Activated T-cell treated with anti-CD3 and anti-CD28 coated beads for 1 hour (primary cell): ENCODE measurements around the gene GOLGA3.
"Not testable (repeated sequence)": the region's sequence is repeated elsewhere in the genome, so short reads cannot be mapped to it uniquely, and the experiment has no call there.

Experiments
- DNase-seq: peaks from one replicate; pipeline ENCODE4 v3.0.0-alpha.2; 2020; ENCODE audit warnings: low read depth

The GOLGA3 gene

DNA sequence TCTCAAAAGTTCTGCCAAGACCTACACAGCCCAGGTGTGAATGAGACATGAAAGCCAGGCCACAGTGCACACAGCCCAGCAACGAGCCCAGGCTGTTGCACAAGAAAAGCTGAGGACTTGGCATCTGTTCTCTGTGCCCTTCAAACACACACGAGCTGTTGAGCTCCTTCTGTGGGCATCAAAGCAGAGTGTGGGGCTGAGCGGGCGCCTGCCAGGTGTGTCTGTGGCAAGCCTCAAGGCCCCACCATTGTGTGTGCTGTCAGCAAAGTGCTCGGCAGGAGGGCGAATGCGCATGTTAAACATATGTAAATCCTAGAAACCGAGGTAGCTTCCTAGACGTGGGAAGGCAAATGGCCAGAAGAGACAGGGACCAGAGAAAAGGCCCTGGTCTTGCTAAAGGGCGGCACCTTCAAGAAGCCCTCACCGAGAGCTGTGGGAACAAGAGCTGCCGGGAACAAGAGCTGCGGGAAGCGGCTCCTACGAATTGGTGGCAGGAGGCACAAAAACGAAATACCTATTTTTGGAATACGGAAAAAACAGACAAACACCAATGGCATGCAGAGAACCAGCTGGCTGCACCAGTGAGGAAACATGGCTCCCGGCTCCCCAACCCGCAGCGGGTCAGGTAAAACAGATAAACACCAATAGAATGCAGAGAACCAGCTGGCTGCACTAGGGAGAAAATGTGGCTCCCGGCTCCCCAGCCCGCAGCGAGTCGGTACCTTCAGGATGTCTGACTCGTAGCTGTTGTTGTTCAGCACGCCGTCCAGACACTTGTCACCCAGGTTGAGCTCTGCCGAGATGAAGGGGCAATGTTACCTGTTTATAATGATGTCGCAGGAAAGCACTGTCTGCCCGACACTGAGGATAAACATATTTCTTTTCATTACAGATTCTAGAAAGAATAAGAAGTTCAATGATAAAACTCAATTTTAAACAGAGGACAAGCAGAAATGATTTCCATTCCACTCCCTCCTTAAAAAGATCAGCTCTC lies 19.0 kb upstream of the GOLGA3 start:
- no peak for DNase-seq

DNA sequence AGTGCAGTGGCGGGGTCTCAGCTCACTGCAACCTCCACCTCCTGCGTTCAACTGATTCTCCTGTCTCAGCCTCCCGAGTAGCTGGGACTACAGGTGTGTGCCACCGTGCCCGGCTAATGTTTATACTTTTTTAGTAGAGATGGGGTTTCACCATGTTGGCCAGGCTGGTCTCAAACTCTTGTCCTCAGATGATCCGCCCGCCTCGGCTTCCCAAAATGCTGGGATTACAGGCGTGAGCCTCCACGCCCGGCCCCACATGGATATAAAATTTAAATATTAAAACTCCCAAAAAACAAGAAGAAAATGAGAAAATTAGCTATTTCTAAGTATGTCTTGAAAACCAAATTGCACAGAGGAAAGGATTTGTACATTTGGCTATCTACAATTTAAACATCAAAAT lies 16.0 kb upstream of the GOLGA3 start:
- not testable (repeated sequence) for DNase-seq

DNA sequence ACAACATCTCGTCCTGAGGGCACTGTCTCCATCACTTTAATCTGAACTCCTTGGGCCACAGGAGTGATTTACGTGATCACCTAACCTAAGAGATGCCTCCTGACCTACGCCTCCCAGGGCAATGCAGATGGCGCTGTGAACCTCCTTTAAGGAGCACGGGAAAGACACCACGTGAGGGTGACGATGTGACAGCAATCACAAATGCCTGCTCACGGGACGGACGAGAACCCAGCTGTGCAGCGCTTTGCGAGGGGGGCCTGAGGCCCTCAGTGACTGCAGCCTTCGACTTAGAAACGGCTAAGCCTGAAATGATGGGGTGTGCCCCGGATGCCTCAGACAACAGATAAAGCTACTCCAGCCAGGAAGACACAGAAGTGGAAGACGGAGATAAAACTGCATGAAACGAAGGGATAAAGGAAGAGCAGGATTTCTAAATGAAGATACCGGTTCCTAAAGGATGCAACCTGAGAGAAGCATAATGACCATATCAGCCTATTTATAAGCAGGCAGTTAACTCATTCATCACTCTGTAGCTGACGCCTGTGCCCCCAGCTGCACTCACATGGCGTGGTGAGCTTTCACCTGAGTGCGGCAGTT lies 13.9 kb upstream of the GOLGA3 start:
- no peak for DNase-seq

DNA sequence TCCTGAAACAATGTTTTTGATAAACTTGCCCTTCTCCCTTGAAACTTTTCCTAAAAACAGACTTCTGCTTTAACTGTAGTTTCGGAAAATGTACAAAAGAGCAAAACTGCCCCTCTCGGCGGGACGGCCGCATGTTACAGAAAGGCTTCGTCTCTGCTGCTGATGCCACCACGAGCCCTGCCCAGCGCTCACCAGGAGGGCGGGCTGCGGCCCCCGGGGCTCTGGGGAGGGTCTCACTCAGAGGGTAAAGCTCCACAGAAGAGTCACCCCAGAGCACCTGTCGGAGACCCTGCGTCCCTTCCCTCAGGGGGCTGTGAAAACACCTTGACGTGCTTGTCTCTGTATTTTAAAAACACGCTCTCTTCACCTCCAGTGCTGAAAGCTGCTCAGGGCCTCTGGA lies 12.5 kb upstream of the GOLGA3 start:
- DNase-seq, result no peak

DNA sequence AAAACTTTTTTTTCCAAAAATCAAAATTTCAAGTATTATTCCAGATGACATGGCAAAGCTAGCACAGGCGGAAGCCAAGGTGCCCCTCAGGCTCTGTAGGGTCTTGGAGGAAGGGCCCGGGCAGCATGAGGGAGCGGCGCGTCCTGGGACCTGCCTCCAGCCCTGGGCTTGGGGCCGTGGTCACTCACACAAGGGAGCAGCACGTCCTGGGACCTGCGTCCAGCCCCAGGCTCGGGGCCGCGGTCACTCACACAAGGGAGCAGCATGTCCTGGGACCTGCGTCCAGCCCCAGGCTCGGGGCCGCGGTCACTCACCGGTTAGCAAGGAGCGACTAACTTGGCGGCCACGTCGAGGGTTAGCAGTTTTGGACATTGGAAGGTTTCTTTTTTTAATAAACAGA lies 11.9 kb upstream of the GOLGA3 start:
- DNase-seq, result no peak

DNA sequence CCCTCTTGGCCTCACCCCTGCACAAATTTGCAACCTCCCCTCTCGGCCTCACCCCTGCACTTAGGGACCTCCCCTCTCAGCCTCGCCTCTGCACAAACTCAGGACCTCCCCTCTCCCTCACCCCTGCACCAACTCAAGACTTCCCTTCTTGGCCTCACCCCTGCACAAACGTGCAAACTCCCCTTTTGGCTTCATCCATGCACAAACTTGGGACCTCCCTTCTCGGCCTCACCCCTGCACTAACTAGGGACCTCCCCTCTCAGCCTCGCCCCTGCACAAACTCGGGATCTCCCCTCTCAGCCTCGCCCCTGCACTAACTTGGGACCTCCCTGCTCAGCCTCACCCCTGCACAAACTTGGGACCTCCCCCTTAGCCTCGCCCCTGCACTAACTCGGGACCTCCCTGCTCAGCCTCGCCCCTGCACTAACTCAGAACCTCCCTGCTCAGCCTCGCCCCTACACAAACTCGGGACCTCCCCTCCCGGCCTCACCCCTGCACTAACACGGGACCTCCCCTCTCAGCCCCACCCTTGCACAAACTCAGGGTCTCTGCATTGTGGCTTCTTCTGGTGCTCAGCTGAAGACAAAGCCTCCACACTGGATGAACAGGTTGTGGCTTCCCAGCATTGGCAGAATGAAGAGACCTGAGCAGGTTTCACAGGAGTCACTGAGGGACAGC lies 11.0 kb upstream of the GOLGA3 start:
- no peak for DNase-seq

DNA sequence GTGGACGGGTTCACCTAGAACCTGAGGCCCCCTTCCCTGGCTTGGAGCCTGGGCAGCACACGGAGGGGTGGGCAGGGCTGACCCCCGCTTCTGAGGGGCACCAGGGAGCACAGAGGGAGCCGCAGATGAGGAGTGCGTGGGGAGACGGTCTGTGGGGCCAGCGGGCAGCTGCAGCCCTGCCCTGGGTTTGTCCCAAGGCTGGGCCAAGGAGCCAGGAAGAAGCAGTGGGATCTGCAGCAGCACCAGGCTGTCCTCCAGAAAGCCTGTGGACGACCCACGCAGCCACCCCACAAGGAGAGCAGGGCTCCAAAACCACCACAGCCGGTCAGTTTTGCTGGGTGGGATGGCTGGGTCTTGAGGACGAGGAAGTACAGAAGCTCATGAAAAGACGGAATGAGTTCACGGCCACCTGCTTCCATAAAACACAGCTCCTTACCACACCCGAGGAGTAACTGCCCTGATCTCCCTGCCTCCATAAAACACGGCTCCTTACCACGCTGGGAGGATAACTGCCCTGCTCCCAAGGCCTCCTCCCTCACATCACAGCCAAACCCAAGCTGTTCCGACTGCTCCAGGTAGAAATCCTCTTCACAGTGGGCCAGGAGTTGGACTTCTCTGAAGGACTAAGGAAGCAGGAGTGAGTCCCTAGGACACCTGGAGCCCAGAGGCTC lies 9.9 kb upstream of the GOLGA3 start:
- DNase-seq, result no peak

DNA sequence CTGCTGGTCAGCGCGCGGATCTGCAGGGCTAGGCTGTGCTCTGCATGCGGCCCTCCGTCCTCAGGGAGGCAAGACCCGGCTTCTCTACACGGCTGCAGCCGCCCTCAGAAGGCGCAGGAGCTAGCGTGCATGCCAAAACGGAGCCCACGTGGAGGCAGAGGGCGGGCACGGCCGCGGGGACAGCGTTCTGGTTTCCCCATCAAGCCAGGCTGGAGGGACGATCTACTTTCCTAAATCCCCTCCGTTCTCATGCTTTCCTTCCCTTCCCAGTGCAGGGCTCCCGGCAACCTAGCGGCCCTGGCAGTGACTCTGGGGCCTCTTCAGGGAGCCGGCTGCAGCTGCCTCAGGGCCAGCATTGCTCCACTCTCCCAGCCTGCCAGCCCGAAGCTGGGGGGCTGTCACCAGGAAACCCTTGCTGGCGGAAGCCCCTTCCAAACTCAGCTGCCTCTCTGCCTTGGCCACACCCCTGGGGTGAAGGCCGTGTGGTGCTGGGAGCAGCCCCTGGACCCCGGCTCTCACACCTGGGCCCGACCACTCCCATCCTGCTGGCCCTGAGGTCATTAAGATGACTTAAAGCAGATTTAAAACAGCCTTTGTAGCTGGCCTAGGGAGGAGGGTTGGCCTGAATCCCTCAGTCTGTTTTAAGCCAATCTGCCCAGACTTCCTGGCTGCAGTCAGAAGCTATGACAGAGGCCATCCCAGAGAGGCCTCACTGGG lies 9.2 kb upstream of the GOLGA3 start:
- no peak for DNase-seq

DNA sequence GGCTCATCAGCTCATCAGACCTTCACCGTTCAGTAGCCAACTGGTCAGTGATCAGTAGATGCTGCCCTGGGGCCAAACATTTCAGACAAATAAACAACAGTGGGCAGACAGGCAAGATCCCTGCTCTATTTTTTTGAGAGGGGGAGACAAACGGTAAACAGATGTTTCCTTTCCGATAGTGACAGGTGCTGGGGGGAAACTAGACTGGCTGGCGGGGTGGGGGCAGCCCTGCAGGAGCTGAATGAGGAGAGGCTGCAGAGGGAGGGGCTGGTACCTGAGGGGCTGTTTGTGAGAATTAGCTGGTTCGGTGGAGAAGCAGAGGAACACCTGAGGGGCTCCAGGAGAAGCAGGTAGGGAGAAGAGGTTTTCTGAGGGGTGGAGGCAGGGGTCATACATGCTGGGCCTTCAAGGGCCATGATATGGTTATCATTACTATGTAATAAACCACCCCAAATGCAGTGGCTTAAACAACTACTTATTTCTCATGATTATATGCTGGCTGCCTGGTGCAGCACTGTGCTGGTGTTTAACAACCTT lies 8.2 kb upstream of the GOLGA3 start:
- no peak for DNase-seq

DNA sequence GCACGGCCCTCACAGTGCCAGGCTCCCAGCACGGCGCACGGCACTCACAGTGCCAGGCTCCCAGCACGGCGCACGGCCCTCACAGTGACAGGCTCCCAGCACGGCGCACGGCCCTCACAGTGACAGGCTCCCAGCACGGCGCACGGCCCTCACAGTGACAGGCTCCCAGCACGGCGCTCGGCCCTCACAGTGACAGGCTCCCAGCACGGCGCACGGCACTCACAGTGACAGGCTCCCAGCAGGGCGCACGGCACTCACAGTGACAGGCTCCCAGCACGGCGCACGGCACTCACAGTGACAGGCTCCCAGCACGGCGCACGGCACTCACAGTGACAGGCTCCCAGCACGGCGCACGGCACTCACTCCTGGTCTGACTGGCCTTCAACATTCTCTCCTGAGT lies 7.6 kb upstream of the GOLGA3 start:
- DNase-seq, result not testable (repeated sequence)

DNA sequence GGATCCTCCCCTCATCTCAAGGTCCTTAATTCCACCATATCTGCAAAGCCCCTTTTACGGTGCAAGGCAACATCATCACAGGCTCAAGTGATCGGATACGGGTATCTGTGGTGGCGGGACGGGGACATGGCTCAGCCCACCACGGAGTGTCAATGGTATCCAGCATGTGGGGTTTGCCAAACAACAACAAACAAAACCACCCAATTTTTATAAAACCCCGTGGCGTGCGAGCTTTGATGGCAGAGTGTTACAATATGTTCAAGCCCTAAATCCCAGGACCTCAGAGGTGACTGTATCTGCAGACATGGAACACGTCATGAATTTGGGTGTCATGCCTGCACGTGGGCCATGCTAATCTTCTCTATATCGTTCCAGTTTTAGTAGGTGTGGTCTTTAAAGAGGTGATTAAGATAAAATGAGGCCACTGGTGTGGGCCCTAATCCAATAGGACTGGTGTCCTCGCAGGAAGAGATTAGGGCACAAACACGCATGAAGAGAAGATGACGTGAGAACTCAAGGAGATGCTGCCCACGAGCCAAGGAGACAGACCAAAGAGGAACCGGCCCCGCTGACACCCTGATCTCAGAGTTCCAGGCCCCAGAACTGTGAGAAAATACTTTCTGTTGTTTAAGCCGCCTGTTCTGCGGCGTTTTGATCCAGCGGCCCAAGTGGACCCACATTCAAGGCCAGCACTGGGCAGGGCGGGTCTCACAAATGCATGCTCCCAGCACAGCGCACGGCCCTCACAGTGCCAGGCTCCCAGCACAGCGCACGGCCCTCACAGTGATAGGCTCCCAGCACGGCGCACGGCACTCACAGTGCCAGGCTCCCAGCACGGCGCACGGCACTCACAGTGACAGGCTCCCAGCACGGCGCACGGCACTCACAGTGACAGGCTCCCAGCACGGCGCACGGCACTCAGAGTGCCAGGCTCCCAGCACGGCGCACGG lies 6.7 kb upstream of the GOLGA3 start:
- no peak for DNase-seq

DNA sequence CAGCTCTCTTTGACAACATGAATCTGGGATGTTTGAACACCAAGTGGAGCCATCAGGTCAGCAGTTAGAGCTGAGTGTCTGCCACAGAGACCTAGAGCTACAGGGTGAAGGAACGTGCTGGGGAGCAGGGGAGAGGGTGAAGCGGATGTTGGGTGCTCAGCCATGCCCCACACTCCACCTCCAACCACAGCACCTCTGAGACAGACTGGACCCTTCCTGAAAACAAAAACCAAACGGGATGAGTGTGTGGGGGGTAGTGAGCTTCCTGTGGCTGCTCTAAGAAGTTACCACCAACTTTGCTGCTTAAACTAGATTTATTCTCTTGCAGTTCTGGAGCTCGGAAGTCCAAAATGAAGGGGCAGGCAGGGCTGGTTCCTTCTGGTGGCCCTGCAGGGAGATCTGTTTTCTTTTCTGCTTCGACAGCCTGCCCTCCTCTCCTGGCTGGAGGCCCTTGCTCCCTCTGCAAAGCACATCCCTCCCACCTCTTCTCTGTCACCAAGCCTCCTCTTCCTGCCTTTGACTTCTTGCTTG lies 5.6 kb upstream of the GOLGA3 start:
- DNase-seq, result no peak

DNA sequence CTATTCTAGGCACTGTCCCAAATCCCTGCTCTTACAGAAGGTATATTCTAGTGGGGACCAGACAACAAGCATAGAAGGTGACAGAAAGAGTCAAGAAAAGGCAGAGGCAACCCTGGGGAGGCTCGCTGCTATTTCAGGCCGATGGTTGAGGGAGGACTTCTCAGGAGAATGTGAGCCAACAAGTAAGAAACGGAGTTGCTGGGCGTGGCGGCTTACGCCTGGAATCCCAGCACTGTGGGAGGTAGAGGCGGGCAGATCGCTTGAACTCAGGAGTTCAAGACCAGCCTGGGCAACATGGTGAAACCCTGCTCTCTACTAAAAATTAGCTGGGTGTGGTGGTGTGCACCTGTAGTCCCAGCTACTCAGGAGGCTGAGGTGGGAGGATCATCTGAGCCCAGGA lies 4.7 kb upstream of the GOLGA3 start:
- DNase-seq, result no peak

DNA sequence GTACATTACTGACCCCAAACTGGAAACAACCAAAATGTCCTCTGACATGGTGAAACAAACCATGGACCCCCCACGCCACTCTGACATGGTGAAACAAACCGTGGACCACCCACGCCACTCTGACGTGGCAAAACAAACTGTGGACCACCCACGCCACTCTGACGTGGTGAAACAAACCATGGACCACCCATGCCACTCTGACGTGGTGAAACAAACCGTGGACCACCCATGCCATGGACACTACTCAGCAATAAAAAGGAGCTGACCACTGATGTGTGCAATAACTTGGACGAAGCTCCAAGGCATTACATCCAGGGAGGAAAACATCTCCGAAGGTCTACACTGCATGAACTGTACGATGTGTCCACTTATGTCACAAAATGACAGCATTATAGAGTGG lies 3.1 kb upstream of the GOLGA3 start:
- no peak for DNase-seq

DNA sequence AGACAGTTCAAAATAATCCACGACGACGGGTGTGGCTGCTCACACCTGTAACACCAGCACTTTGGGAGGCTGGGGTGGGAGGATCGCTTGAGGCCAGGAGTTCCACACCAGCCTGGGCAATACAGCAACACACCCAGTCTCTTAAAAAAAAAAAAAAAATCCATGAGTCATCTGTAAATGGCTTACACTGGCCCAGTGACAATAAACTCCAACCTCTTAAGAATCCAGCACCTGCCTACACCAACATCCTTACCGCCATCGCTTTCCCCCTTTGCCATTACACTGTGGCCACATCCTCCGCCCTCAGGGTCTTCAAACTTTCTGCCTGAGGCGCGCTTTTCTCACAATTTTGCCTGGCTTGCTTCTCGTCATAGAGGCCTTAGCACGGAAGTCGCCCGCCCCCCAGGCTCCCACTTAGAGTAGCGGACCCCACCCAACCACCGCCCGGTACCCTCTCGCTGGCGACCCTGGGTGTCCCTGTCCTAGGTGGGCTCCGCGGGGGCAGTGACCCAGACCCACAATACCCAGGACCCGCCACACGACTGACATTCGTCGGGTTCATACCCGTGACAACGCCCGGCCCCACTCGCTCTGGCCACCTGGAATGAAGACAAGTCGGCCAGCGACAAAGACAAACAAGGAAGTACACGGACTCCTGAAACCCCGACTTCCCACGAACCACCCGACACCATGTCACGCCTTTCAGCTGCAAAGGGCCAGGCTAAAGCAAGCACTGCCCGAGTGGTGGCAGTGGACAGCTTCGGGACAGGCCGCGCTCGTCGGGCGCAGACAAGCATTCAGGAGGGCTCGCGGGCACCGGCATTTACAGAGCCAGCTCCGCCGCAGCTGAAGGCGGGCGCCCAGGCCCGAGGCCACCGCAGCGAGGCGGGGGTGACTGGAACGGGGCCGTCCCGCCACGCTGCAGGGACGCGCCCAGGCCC lies 636 bp downstream of the GOLGA3 start:
- DNase-seq, result no peak

DNA sequence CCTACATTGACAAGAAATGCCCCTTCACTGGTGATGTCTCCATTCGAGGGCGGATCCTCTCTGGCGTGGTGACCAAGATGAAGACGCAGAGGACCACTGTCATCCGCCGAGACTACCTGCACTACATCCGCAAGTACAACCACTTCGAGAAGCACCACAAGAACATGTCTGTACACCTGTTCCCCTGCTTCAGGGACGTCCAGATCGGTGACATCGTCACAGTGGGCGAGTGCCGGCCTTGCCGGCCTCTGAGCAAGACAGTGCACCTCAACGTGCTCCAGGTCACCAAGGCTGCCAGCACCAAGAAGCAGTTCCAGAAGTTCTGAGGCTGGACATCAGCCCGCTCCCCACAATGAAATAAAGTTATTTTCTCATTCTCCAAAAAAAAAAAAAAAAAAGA lies 2.8 kb downstream of the GOLGA3 start:
- no peak for DNase-seq

DNA sequence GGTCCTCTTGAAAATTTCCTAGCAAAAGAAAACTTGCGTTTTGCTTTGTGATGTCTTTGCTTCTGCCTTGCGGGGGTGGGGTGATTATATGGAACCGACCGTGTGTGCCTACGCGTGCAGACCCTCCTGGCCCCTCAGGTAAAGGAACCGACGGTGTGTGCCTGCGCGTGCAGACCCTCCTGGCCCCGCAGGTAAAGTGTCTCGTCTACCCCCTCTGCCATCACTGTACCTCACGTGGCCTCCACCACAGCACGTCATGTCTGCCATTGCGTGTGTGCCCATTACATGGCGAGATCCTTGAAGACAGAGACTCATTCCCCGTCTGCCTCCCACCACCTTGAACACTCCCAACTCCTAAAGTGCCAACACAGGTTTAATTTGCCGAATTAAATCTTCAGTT lies 3.6 kb downstream of the GOLGA3 start:
- DNase-seq, result no peak

DNA sequence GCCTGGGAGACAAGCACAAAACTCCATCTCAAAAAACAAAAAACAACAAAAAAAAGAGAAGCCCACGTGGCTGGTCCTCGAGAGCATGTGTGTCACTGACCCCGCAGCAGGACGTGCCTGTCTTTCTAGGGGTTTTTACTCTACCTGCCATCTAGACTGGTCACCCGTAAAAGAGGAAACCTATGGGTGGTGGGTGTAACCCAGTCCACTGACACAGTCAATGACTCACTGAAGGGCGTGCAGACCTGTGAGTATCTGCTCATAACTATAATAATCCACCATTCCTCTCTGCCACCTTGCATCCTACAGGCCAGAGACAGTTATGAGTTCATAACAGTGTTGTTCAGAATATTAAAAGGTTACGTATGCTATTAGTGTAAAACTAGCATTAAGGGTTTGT lies 4.6 kb downstream of the GOLGA3 start:
- no peak for DNase-seq

DNA sequence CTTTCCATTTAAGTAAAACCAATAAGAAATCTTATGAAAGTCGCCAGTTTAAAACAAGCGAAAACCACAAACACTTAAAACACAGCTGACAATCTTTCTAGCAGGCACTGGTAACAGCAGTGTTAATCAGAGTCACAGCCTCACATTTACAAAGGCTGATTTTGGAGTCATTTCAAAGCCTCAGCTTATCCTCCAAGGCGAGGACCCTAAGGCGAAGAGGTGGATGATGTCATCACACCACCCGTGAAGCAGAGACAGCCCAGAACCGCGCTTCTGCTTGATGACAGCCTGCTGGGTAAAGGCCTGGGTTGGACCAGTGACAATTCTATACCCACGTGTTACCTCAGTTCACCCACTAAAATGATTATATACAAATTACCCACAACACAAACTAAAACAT lies 10.1 kb downstream of the GOLGA3 start:
- no peak for DNase-seq
